T-helper 1 cell (primary cell): ENCODE measurements around the gene BTN3A1.
A peak's percentile ranks its signal among the peaks of the same experiment; 100 is the strongest.
"Not testable (repeated sequence)": the region's sequence is repeated elsewhere in the genome, so short reads cannot be mapped to it uniquely, and the experiment has no call there.

Experiments
- DNase-seq, 5 donors: peaks; one replicate each; pipeline ENCODE4 v3.0.0-alpha.2; 2012 to 2020
- total RNA-seq, 4 donors: gene quantifications; one replicate each; lab custom pipeline; 2026; lab: John Stamatoyannopoulos, UW

Gene BTN3A1
- total RNA-seq, result 179 to 487 (median 384) reads per million in 4 donors

GRCh38 chr6:26401987-26402658, at the start of gene BTN3A1:
BTN3A1 (plus strand) TSS chr6:26402275; CDS start chr6:26405564, 3,289 bp downstream.
- DNase-seq, result peak; percentile 24 to 77 (median 47)

DNA sequence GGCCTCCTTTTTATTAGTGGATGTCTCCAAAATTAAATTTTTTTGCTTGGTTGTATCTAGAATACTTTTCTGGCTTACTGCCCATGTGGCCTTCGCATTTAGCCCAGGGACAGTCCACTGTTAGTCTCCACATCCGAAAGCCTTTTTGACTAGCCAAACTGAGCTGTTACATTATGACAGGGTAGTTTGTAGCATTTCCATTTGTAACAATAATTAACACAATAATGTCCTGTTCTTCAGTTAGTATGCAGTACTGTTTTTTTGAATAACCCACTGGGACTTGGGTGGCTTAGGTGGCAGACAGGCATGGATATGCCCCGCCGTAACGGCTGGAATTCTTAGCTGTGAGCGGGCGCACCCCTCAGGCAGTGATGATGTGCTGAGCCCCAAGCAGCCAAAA, 49.8 kb upstream of the BTN3A1 start:
- DNase-seq, result no peak

DNA sequence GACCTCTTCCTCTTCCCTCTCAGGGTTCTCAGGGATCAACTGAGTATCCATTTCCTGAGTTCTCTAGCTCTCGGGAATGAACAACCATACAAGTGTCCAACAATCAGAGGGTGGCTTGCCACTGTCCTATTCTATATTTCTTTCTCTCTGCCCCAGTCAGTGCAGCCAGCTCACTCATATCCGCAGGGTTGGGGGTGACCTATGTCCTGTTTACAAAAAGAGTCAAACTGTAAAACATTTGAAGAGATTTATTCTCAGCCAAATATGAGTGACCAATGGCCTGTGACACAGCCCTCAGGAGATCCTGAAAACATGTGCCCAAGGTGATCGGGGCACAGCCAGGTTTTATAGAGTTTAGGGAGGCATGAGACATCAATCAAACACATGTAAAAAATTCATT, 47.9 kb upstream of the BTN3A1 start:
- no peak for DNase-seq

DNA sequence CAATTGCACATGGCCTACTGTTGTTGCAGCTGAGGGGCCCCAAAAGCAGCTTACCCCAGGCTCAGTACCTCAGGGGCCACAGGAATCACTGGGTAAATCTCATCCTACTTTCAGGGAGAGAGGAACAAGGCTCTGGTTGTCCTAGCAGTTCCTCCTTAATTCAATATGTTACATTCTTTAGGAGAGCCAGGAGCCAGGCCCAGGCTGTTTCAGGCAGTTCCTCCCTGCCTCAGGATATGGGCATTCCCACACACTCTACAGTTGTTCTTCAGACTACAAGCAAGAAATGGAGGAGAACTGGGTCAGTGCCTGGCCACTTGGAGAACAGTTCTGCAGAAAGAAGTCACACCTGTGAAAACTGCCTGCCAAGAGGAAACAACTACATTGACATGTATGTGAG, 46.7 kb upstream of the BTN3A1 start:
- DNase-seq, result no peak

DNA sequence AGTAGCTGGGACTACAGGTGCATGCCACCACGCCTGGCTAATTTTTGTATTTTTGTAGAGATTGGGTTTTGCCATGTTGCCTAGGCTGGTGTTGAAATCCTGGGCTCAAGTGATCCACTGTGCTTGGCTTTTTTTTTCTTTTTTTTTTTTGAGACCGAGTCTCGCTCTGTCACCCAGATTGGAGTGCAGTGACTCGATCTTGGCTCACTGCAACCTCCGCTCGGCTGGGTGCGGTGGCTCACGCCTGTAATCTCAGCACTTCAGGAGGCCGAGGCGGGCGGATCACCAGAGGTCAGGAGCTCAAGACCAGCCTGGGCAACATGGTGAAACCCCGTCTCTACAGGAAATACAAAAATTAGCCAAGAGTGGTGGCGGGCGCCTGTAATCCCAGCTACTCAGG, 44.5 kb upstream of the BTN3A1 start:
- DNase-seq, result not testable (repeated sequence)

DNA sequence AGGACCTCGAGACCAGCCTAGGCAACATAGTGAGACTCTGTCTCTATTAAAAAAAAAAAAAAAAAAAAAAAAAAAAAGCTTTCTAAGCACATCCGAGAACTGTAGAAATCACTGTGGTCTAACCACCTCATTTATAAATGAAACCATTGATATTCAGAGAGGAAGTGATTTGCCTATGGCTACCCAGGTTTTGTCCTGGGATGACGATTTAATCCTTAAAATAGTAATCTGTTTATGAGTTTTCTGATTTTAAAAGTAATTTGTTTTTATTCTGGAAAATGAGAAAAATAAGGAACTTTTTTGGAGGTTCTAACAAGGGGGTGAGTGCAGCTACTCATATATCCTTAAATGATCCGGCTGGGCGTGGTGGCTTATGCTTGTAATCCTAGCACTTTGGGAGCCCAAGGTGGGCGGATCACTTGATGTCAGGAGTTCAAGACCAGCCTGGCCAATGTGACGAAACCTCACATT, 43.5 kb upstream of the BTN3A1 start:
- peak in 1 of 5 donors; percentile 55 for DNase-seq

DNA sequence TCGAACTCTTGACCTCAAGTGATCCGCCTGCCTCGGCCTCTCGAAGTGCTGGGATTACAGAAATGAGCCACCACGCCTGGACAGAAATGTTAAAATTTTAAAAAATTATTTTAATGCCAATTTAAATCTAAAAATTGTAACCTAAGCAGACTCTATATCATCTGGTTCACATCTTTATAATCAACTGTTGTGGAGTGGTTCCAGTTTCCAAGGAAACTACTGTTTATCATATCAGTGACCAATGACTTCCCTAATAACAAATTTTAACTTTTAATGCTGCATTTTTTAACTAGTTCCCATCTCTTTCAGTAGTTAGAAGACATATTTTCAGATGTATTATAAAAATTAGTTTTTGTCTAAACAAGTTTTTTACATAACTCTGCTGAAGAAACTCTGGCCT, 42.3 kb upstream of the BTN3A1 start:
- no peak for DNase-seq

GRCh38 chr6:26360451-26361416, 41.3 kb upstream of the BTN3A1 start:
- DNase-seq, result peak in 1 of 5 donors; percentile 29

DNA sequence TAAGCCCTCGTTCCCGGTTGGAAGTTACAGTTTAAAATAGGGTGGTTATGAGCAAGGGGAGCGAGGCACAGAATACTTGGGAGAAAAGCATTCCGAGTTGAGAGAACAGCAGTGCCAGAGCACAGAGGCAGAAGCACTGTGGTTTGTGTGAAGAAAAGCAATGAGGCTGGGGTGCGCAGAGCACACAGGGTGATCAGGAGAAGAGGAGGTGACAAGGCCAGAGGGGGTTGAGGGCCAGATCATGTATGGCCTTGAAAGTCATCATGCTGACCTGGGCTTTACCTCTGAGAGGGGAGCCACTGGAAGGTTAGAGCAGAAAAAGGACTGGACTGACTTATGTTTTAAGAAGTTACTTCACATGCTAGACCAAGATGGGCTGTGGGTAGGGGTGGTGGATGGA, 40.5 kb upstream of the BTN3A1 start:
- DNase-seq, result no peak

DNA sequence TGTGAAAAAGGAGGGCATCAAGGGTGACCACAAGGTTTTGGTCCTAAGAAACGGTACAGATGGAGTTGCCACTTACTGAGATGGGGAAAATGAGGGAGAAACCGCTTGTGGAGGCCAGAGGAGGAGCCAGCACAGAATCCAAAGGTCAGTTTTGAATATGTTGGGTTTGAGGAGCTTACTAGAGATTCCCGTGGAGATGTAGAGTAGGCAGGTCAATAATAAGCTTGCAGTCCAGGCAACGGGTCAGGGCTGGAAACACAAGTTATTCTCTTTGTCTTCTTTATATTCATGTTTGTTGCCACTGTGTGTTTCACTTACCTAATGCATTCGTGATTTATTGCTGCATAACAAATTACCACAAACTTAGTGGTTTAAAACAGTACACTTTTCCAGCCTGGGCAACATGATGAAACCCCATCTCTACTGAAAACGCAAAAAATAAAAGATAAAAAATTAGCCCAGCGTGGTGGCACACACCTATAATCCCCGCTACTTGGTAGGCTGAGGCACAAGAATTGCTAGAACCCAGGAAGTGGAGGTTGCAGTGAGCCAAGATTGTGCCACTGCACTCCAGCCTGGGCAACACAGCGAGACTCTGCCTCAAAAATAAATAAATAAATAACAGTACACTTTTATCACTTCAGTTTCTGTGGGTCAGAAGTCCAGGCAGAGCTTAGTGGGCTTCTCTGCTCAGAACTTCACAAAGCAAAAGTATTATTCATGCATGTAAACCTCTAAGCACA, 39.8 kb upstream of the BTN3A1 start:
- DNase-seq, result no peak

DNA sequence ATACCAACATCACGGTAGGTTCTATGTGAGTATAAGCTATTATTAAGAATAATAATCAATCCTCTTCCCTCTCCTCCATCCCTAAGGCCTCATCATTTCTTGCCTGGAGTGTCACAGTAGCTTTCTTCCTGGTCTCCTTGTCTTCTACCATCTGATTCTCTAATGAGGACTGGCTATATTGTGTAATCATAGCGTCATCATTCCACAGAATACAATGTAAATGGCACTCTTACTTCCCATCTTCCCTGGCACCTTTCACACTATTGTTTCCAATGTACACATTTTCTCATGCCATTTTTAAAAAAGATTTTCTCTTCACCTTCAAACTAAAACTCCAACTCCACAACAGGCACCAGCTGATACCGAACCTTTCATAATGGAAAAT, 39.2 kb upstream of the BTN3A1 start:
- DNase-seq, result no peak

GRCh38 chr6:26363882-26364701, 38.0 kb upstream of the BTN3A1 start:
- peak in 1 of 5 donors; percentile 32 for DNase-seq

DNA sequence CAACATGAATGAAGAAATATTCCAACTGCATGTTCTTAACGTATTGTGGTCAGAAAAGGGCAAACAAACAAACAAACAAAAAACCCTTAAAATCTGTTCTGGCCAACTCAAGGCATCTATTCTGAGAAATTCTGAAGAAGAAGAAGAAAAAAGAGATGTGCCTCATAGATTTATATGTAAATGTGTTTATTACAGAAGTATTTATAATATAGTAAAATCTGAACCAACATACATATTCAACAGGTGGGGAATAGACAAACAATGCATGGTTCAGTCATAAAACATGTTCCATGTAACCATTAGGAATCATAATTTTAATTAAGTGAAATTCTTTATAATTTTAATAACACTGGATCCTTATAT, 36.5 kb upstream of the BTN3A1 start:
- no peak for DNase-seq

GRCh38 chr6:26366504-26366903, 35.6 kb upstream of the BTN3A1 start:
- DNase-seq, result no peak

DNA sequence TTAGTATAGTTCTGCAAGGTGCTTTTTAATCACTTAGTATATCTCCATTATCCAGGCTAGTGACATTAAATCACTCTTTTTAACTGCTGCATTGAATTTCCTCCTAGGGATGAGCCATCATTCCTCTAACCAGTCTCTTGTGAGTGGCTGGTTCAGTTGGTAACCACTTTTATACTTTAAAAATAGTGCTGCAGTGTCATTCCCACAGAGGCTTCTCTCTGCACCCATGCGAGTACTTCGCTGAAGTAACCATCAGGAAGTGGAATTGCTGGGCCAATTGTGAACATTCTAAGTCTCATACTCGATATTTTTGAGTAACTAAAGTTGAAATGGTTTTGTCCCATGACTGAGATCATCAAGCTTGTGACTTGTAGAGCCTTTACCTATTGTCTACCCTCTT, 35.0 kb upstream of the BTN3A1 start:
- no peak for DNase-seq

DNA sequence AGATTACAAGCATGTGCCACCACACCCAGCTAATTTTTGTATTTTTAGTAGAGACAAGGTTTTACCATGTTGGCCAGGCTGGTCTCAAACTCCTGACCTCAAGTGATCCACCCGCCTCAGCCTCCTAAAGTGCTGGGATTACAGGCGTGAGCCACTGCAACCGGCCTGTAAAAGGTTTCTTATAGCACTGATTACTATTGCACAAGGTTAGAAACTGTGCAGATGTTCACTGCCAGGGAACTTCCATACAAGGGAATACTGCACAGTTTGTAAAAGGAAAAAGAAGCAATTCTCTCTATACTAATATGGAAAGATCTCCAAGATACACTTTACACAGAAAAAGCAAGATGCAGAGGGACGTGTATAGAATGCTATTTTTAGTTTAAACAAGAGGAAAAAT, 30.3 kb upstream of the BTN3A1 start:
- DNase-seq, result not testable (repeated sequence)

DNA sequence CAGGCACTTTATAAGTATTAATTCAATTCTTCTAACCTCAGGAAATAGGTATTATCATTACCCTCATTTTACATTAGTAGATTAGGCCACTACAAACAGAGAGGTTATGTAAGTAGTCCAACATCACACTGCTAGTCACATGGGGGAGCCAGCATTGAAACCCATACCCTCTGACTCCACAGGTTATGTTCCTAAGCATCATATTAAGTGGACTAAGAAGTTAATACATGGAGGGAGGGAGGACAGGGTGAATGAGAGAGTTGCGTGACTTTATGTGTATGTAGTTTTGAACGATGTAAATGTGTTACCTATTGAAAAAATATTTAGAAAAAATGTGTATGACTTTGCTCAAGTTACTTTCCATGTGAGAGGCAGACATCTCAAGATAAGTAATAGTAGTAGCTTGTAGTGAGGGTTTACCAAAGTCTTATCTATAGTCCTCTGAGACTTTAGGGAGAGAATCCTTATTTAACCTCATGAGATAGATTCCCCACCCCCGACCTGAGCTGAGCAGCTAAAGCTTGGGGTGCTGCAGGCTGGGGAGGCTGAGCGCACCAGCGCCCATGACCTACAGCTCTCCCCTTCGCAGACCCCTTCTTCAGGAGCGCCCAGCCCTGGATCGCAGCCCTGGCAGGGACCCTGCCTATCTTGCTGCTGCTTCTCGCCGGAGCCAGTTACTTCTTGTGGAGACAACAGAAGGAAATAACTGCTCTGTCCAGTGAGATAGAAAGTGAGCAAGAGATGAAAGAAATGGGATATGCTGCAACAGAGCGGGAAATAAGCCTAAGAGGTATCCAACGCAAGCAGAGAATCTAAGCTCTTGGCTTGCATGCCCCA, 29.5 kb upstream of the BTN3A1 start:
- DNase-seq, result no peak

GRCh38 chr6:26375270-26375669, 26.8 kb upstream of the BTN3A1 start:
- DNase-seq, result no peak

GRCh38 chr6:26377719-26378118, 24.4 kb upstream of the BTN3A1 start:
- DNase-seq, result no peak

DNA sequence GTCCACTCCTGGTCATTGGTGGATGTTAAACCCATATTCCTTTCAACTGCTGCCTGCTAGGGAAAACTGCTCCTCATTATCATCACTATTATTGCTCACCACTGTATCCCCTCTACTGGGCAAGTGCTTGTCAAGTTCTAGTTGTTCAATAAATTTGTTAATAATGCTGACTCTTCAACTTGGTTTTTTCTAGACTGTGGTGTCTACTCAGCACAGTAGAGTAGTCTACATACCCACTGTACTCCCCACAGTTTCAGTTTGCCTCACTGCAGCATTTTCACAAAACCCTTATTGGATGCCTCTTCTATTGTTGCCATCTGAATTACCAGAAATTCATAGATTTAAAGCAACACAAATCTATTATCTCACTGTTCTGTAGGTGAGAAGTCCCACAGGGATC, 23.9 kb upstream of the BTN3A1 start:
- DNase-seq, result not testable (repeated sequence)

DNA sequence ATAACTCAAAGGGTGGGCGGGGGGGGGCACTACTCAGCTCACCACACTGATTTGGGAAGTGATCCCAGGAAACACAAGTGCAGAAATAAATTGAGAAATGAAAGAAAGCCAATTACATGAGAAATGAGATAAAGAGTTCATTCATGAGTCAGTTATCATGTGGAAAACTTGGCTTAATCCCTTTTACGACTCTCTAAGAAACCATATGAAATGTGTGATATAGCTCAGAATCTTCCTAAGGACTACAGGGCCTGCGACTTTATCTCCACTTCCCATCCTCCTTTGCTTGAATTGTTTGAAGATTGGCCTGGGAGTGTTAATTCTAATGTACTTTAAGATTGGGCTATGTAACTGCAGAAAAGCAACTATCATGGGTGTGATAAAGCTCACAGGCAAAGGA, 22.8 kb upstream of the BTN3A1 start:
- no peak for DNase-seq
